Motor neuron (in vitro differentiated cells): ENCODE measurements around the gene HSF2BP. TPM values are rescaled to one million over a fixed set of nuclear protein-coding genes. Genes with fewer than 3 reads are reported as not detected.

Experiments used
- ATAC-seq, 8 experiments: fragments of 200-7000 bp; cut with Tn5 transposase; replicated peaks in 6 of 8; 2 replicates each; pipeline ENCODE4 v1.8.0; 2021; ENCODE audit warnings: mild to moderate bottlenecking in 8 of 8, moderate library complexity in 8 of 8
- H3K27ac ChIP-seq, 2 donors: fragments of 250-450 bp; sonication (Bioruptor Pico); 2 replicates each; pipeline ENCODE4 v1.9.0; 2021; ENCODE audit warnings: antibody characterized with exemption in 2 of 2, mild to moderate bottlenecking in 2 of 2, moderate library complexity in 1 of 2
- H3K4me1 ChIP-seq, 2 donors: fragments of 250-450 bp; sonication (Bioruptor Pico); replicated peaks in 1 of 2; 2 replicates each; pipeline ENCODE4 v1.6.1; 2021; ENCODE audit warnings: antibody characterized with exemption in 2 of 2, mild to moderate bottlenecking in 2 of 2, moderate library complexity in 1 of 2
- H3K4me3 ChIP-seq, 5 donors: fragments of 250-450 bp; sonication (Bioruptor Pico); 2 replicates each; pipeline ENCODE4 v1.9.0; 2021; ENCODE audit warnings: antibody characterized with exemption in 5 of 5, mild to moderate bottlenecking in 5 of 5, moderate library complexity in 4 of 5
- WGBS, 10 experiments: fragments of 450-650 bp; shearing (Covaris generic); methylation state at CpG; one replicate each; pipeline ENCODE4 v1.0.0; 2022; 5-methylcytosine and 5-hydroxymethylcytosine counted together
- in situ Hi-C, 9 experiments: fragments of 400-800 bp; cut with MboI; loops; one replicate each; pipeline ENCODE4 v1.15.0; 2021; ENCODE audit warnings: low sequenced_read_pairs in 9 of 9, low pct_unique_long_range_greater_than_20kb in 2 of 9; ENCODE audit not compliant: unreplicated experiment in 9 of 9
- total RNA-seq, 8 experiments: library from RNA; unstranded; fragments of 300-600 nt; gene quantifications; 2 replicates each; pipeline versions ENCODE4 v1.2.3 to v1.2.4, GENCODE V29; 2022

Gene HSF2BP
- total RNA-seq, 8 experiments from 2014 or later: 0.71 to 2.0 (median 1.1) TPM

DNA sequence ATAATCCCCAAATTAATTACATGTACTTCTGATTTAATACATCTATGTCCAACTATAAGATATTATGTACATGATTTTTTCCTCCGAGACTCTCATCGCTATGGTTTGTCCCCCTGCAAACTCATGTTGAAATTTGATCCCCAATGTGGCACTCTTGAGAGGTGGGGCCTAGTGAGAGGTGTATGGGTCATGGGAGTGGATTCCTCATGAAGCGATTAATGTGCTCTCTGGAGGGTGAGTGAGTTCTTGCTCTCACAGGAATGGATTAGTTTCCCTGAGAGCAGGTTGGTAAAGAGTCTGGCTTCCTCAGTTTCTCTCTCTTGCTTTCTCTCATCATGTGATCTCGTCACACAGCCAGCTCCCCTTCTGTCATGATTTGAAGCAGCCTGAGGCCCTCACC is 16.1 kb downstream of the HSF2BP start:
- WGBS, 10 experiments: 50 to 100% (median 79%) methylated on average over 1 to 2 of the region's 4 CpGs; no CpG with 5 or more reads in 4 of the 10 experiments
- H3K4me1 ChIP-seq: peaks cover 2 to 3% of the 10 kb centered on the region in 2 donors
- in situ Hi-C loops: no loop called here
- no peak overlapping the region for H3K4me3 ChIP-seq
- no peak overlapping the region for H3K27ac ChIP-seq
- no peak for ATAC-seq

DNA sequence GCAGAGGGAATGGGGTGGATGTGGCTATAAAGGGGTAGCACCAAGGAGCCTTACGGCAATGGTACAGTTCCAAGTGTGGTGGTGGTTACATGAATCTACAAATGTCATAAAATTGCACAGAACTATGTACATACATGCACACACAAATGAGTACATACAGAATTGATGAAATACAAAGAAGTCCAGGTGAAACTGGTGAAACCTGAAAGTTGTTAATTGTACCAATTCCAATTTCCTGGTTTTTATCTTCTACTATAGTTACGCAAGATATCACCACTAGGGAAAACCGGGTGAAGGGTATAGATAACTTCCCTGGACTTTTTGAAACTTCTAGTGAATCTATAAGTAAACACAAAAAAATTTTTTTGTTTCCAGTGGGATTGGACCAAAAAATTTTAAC is 18.9 kb downstream of the HSF2BP start:
- WGBS, 10 experiments: 65 to 100% (median 85%) methylated on average over 1 to 3 of the region's 3 CpGs
- Histone ChIP-seq H3K4me3 (no peak overlapping the region), H3K4me1 (no peaks in the 10 kb centered on the region), H3K27ac (no peak overlapping the region)
- no peak for ATAC-seq
- in situ Hi-C loops: no loop called here

DNA sequence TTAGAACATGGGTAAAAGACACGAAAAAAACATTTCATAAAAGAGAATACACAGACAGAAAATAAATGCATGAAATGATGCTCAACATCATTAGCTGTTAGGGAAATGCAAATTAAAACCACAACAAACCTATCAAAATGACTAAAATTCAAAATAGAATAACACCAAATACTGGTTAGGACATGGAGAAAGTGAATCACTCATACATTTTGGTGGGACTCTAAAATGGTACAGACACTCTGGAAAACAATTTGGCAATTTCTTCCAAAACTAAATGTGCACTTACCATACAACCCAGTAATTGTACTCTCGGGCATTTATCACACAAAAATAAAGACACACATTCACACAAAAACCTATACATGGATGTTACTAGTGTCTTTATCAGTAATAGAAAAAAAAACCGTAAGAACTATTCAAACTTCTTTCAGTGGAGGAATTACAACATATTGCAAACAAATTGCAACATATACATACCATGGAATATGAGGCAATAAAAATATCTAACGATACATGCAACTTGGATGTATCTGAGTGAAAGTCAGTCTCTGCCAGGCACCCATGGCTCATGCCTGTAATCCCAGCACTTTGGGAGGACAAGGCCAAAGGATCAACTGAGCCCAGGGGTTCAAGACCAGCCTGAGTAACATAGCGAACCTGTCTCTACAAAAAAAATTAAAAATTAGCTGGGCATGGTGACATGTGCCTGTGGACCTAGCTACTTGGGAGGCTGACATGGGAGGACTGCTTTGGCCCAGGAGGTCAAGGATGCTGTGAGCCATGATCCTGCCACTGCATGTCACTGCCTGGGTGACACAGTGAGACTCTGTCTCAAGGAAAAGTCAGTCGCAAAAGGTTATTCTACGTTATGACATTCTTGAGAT is 19.6 kb downstream of the HSF2BP start:
- in situ Hi-C loops: no loop called here

DNA sequence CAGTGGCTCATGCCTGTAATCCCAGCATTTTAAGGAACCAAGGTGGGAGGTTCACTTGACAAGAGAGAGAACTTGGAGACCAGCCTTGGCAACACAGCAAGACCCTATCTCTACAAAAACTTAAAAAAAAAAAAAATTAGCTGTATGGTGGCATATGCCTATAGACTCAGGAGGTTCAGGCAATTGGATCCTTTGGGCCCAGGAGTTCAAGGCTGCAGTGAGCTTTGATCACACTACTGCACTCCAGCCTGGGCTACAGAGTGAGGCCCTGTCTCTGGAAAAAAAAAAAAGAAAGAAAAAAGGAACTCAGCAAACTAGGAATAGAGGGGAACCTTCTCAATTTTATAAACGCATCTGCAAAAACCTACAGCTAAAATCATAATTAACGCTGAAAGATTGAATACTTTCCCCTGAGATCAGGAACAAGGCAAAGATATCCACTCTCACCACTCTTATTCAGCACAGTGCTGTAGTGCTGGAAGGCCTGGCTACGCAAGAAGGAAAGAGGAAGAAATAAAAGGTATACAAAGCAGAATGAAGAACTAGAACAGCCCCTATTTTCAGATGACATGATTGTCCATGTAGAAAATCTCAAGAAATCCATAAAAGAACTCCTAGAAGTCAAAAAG is 21.6 kb downstream of the HSF2BP start:
- ATAC-seq: no peak
- in situ Hi-C loops: no loop called here
- peaks cover 2 to 5% of the 10 kb centered on the region in 2 donors for H3K4me1 ChIP-seq
- no peak overlapping the region for H3K4me3 ChIP-seq
- H3K27ac ChIP-seq: no peak overlapping the region
- 85 to 100% (median 100%) methylated on average over 1 to 3 of the region's 3 CpGs; no CpG with 5 or more reads in 1 of the 10 experiments for WGBS, 10 experiments

More for the DNA sequence above, 19.6 kb downstream of the HSF2BP start:
- H3K4me3 ChIP-seq: no peak overlapping the region
- 43 to 87% (median 67%) methylated on average over 1 to 7 of the region's 7 CpGs for WGBS, 10 experiments
- peaks cover 0 to 2% of the 10 kb centered on the region in 2 donors for H3K4me1 ChIP-seq
- peak in 2 of 8 experiments; percentile 20 to 54 for ATAC-seq
- H3K27ac ChIP-seq: no peak overlapping the region

DNA sequence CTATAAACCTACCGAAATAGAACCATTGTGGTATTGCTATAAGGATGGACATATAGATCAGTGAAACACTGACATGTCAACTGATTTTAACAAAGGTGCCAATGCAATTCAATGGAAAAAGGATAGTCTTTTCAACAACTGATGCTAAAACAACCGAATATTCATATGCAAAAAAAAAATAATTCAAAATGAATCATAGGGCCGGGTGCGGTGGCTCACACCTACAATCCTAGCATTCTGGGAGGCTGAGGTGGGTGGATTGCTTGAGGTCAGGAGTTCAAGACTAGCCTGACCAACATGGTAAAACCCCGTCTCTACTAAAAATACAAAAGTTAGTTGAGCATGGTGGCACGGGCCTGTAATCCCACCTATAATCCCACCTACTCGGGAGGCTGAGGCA is 23.9 kb downstream of the HSF2BP start:
- Histone ChIP-seq H3K4me1 (peaks cover 2 to 5% of the 10 kb centered on the region in 2 donors), H3K27ac (no peak overlapping the region), H3K4me3 (no peak overlapping the region)
- 34 to 100% (median 93%) methylated on average over 1 to 7 of the region's 7 CpGs for WGBS, 10 experiments
- in situ Hi-C loops: no loop called here
- ATAC-seq: peak in 2 of 8 experiments; percentile 78 to 79

DNA sequence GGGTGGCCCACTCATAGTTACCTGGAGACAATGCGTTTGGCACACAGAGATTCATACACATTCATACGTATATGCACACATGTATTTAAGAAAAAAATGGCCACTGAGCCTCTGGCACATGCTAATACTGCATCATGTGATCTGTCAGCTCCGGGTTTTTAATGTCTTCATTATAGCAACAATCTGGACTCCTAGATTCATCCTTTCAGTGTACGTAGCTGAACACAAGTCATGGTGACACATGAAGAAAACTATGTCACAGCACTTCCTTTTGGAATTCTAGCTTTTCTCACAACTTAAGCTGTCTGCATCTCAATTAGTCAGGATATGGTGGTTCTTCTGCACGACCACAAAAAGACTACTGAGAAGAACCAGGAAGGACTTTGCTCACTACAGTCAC is 24.7 kb downstream of the HSF2BP start:
- H3K27ac ChIP-seq: no peak overlapping the region
- peaks cover 2 to 5% of the 10 kb centered on the region in 2 donors for H3K4me1 ChIP-seq
- H3K4me3 ChIP-seq: no peak overlapping the region
- peak in 7 of 8 experiments; percentile 43 to 73 (median 65) for ATAC-seq
- WGBS, 10 experiments: 33 to 83% (median 61%) methylated on average over 2 to 5 of the region's 5 CpGs; no CpG with 5 or more reads in 2 of the 10 experiments
- in situ Hi-C loops: no loop called here

DNA sequence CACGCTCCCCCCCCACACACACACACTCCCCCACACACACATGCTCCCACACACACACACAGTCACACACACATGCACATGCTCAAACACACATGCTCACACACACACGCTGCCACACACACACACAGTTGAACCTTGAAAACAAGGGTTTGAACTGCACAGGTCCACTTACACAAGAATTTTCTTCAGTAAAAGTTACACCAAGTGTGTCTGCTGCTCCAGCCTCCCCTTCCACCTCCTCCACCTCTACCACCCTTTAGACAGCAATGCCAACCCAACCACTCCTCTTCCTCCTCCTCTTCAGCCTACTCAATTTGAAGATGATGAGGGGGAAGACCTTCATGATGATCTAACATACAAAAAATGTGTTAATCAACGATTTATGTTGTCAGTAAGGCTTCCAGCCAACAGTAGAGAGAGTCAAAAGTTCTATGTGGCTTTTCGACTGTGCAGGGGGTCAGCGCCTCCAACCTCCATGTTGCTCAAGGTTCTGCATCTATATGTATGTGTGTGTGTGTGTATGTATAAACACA is 26.8 kb downstream of the HSF2BP start:
- no peak overlapping the region for H3K4me3 ChIP-seq
- 79 to 100% (median 86%) methylated on average over 1 to 3 of the region's 5 CpGs; no CpG with 5 or more reads in 7 of the 10 experiments for WGBS, 10 experiments
- H3K27ac ChIP-seq: no peak overlapping the region
- ATAC-seq: no peak
- in situ Hi-C loops: no loop called here
- peaks cover 2 to 5% of the 10 kb centered on the region in 2 donors for H3K4me1 ChIP-seq

DNA sequence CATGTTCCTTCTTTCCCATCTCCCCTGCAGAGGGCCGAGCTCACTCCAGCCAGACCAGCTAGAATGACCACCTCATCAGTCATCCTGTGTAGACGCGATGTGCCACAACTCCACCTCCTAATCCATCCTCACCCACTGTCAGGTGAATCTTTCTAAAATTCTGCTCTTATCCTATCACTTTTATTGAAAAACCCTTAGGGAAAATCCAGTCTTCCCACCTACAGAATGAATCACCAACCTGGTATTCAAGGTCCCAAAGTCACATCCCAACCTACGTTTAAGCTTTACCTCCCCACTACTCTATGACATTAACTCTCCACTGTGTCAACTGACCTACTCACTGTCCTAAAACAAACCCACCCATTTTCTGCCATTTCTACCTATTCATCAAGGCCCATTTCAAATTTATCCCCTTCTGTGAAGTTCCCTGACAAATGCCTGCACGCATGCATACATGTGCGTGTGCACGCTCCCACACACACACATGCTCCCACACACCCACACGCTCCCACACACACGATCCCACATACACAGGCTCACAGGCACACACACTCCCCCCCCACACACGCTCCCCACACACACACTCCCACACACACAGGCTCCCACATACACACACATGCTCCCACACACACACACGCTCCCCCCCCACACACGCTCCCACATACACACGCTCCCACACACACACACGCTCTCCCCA is 27.7 kb downstream of the HSF2BP start:
- no peak for ATAC-seq
- in situ Hi-C loops: no loop called here
- WGBS, 10 experiments: 70 to 100% (median 87%) methylated on average over 2 to 7 of the region's 14 CpGs; no CpG with 5 or more reads in 1 of the 10 experiments
- no peak overlapping the region for H3K27ac ChIP-seq
- H3K4me1 ChIP-seq: peaks cover 2 to 5% of the 10 kb centered on the region in 2 donors
- no peak overlapping the region for H3K4me3 ChIP-seq

DNA sequence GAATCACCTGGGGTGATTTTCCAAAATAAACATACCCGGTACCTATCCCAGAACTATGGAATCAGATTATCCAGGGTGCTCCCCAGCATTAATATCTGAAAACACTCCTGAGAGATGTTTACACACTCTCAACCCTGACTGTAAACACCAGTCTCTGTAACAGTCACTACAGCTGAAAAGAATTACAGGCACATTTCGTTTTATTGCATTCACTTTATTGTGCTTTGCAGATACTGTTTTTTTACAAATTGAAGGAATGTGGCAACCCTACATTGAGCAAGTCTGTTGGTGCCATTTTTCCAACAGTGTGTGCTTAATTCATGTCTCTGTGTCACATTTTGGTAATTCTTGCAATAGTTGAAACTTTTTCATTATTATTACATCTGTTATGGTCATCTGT is 31.8 kb downstream of the HSF2BP start:
- no peak overlapping the region for H3K4me3 ChIP-seq
- in situ Hi-C loops: no loop called here
- no peaks in the 10 kb centered on the region for H3K4me1 ChIP-seq
- no peak overlapping the region for H3K27ac ChIP-seq
- ATAC-seq: no peak
- 27 to 100% (median 55%) methylated on average over 1 to 2 of the region's 2 CpGs; no CpG with 5 or more reads in 2 of the 10 experiments for WGBS, 10 experiments

DNA sequence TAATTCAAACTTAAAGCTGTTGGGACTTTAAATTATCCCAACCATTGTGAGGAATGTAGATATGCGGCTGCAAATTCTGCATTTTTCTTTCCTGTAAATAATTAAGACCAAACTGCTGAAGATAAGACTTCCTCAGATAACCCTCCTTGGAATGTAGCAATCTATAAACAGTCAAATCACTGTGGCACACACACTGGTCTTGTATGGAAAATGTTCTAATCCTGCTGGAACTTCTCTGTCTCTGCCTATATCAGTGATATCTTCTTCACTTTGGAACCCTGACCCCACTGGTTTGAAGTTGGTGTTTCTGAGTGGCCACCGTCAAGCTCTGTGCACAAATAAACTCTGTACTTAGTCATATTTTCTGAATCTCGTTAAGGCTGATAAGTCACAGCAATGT is 32.9 kb downstream of the HSF2BP start:
- Histone ChIP-seq H3K27ac (no peak overlapping the region), H3K4me3 (no peak overlapping the region), H3K4me1 (no peaks in the 10 kb centered on the region)
- 0 to 100% (median 55%) methylated on average over 1 to 3 of the region's 3 CpGs for WGBS, 10 experiments
- no peak for ATAC-seq
- in situ Hi-C loops: no loop called here

DNA sequence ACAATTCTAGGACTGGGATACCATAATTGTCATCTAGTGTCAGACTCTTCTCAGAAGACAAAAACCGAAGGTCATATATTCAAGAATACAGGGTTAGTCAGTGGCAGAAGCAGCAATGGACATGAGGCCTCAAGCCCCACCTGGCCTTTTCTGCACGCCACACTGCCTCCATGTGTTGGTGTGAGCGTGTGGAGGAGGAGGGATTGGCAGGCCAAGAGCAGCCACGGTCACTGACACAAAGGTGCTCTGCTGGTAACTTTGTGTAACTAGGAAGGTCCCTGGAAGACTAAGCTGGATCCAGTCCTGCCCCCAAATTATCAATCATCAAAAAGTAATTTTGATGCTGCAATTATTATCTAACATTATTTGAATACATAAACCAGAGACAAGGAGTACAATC is 34.9 kb downstream of the HSF2BP start:
- in situ Hi-C loops: no loop called here
- no peak overlapping the region for H3K27ac ChIP-seq
- H3K4me1 ChIP-seq: no peaks in the 10 kb centered on the region
- ATAC-seq: no peak
- no peak overlapping the region for H3K4me3 ChIP-seq
- 65 to 94% (median 78%) methylated on average over 1 to 3 of the region's 4 CpGs; no CpG with 5 or more reads in 4 of the 10 experiments for WGBS, 10 experiments

DNA sequence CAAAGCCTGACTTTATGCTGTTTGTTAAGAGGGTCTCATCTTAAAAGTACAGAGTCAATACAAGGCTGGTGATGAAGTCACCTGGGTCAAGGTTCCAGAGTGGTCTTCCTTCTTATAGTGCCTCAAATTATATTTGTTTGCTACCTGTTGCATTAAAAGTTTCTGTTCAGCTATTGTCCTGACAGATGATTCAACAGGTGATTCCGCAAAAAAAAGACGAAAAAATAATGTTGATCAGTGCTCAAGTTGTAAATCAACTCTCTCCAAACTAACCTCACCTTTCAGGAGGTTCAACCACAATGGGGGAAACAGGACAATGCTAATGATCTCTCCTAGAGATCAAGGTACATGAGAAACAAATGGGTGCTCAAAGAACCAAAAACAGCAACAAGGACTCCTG is 35.7 kb downstream of the HSF2BP start:
- Histone ChIP-seq H3K4me3 (no peak overlapping the region), H3K4me1 (no peaks in the 10 kb centered on the region), H3K27ac (no peak overlapping the region)
- in situ Hi-C loops: no loop called here
- WGBS, 10 experiments: 64 to 100% (median 90%) methylated on average over 1 to 2 of the region's 2 CpGs; no CpG with 5 or more reads in 1 of the 10 experiments
- ATAC-seq: no peak

DNA sequence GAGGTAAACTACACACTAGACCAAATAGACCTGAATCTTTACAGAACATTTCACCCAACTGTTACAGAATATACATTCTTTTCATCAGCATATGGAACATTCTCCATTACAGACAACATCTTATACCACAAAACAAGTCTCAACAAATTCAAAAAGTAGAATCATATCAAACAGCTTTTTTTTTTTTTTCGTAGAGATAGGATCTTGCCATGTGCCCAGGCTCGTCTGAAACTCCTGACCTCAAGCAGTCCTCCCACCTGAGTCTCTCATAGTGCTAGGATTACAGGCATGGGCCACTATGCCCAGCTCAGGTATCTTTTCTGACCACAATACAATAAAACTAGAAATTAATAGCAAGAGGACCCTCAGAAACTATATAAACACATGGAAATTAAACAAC is 36.5 kb downstream of the HSF2BP start:
- no peak overlapping the region for H3K27ac ChIP-seq
- in situ Hi-C loops: no loop called here
- no peak for ATAC-seq
- no peaks in the 10 kb centered on the region for H3K4me1 ChIP-seq
- 0 to 85% (median 27%) methylated on average over 1 to 2 of the region's 2 CpGs; no CpG with 5 or more reads in 5 of the 10 experiments for WGBS, 10 experiments
- no peak overlapping the region for H3K4me3 ChIP-seq
